ENCODE data around the gene UBL7.
A peak's percentile ranks its signal among the peaks of the same experiment; 100 is the strongest.

UBL7 gene

GRCh38 chr15:74438721-74439316 is 22.1 kb downstream of the UBL7 start:
- DNase-seq = peak; percentile 75

GRCh38 chr15:74438206-74438605 is 22.8 kb downstream of the UBL7 start:
- no peak for DNase-seq

- no peak for DNase-seq
Observed at GRCh38 chr15:74434263-74435136, 26.5 kb downstream of the UBL7 start.

DNA sequence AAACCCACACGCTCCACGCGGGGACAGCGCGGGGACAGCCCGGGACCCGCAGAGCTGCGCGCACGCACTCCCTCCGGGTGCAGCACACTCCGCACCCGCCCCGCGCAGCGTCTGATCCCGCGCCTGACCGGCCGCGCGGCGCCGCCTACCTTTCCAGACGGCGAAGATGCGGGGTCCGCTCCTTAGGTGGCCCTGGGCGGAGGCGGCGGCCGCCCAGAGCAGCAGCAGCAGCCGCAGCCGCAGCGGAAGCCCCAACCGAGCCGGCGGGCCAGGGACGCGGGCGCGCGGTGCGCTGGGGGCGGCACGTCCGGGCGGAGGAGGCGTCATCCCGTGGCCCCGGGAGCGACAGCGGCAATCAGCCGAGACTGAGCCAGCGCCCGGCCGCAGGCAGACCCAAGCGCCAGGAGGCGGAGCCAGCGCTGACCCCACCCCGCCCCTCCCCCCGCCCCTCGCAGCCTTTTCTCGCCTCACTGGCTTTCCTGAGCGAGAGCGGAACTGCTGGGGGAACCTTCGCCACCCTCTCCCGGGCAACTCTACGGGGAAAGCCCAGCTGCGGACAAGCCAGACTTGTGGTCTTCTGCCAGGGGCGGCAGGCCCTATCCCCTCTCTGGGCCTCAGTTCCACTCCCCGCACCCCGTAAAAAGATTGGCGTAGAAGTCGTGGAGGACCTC is 27.2 kb downstream of the UBL7 start, which contains the start of gene SEMA7A:
TSS of gene SEMA7A (minus strand) at position 367 of the 671 bp plus-strand sequence. CDS start at position 327, 40 bp downstream.
- peak; percentile 77 for DNase-seq

DNA sequence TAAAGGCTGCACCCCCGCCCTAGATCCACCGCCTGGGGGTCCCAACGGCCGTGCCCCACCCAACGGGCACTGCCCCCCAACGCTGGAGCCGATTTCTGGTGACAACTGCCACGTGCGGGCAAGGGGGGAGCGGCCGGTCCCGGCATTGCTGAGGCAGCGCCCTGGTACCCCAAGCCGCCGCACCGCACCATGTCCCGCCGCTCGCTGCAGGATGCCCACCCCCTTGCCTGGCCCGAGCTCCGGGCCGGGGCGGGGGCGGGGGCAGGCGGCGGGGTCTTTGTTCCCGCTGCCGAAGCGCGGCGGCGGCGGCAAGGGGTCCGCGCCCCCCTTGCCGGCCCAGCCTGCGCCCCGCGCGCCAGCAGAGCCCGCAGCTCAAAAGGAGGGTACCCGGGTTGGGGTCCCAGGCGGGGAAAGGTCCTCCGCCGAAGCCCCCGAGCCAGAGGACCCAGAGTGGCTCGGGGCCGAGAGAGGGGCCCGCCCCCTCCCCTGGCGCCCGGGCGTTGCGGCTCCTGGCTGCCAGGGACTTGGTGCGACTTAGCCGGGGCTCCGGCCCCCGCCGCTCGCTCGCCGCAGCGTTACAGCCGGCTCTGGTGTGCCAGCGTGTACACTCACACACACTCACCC is 27.9 kb downstream of the UBL7 start:
- no peak for DNase-seq

DNA sequence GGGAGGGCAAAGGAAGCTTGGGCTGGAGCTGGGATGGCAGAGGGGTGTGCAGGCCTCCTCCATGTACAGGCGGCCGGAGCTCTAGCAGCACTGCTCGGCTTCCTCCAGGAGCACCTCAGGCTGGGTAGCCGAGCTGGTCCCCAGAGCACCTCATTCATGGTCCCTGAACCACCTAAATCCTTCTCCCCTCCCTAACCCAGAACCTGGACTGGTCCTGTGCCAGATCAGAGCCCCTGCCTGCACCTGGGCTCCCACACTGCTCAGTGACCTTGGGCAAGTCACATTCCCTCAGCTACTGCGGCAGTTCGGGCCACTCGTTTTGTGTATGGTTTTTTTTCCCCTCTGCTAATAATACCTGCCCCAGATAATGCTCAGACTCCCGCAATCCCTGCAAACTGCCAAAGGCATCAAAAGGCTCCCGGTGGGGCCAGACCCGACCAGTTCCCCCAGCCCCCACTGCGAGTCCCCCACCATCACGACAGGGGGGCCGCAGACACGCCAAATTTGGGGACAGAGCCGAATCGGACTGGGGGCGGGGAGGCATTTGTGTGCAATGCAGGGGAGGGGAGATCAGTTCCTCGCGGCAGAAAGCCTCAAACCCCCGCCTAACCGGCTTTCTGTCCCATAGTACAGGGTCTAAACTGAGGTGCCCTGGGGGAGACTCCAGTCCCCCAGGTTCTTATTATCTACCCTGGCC is 28.5 kb downstream of the UBL7 start:
- no peak for DNase-seq

DNA sequence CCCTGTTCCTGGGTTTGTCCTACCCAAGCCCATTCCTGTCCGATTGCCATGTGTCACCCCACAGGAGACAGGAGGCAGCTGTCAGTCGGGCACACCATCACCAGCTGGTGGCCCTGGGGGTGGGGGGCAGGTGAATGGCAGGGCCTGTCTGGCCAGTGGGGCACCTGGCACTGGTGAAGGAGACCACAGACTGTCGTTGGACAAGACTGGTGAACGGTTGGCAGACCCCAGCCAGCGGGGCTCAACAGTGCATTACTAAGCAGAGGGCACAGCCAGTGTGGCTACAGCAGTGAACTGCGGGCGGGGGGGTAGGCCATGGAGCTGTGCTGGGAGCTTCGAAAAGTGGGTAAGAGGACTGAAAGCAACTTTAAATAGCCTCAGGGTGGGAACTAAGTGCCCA is 29.3 kb downstream of the UBL7 start:
- DNase-seq = no peak

GRCh38 chr15:74431116-74431515 is 29.8 kb downstream of the UBL7 start:
- DNase-seq = no peak

GRCh38 chr15:74430510-74430951 is 30.4 kb downstream of the UBL7 start:
- no peak for DNase-seq

GRCh38 chr15:74429781-74430400 is 31.1 kb downstream of the UBL7 start:
- DNase-seq = no peak

- no peak for DNase-seq
Observed at GRCh38 chr15:74428970-74429780, 31.8 kb downstream of the UBL7 start.

DNA sequence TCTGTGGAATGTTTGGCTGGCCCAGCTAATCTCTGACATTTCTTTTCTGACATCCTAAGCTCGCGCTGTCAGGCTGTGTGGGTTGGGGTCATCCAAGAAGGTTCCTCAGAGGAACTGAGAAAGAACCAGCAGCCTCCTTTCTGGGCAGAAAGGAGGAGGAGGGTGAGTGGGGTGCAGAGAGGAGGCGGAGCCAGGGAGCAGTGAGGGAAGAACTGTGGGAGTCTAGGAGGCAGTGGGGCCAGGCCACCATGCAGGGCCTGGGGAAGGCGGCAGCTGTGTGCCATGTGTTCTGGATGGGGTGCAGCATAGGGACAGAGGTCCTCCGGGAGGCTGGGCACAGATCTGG is 32.5 kb downstream of the UBL7 start:
- DNase-seq = no peak

GRCh38 chr15:74427607-74428441 is 33.1 kb downstream of the UBL7 start:
- DNase-seq = no peak

GRCh38 chr15:74426404-74427281 is 34.3 kb downstream of the UBL7 start:
- DNase-seq = no peak

GRCh38 chr15:74425630-74426029 is 35.3 kb downstream of the UBL7 start:
- DNase-seq = no peak

GRCh38 chr15:74424901-74425528 is 35.9 kb downstream of the UBL7 start:
- DNase-seq = no peak

- DNase-seq = no peak
Observed at GRCh38 chr15:74423431-74424257, 37.3 kb downstream of the UBL7 start.
